Caki2 (cell line): Measurements from ENCODE around the gene TSC22D2. TPM values are rescaled to one million over a fixed set of nuclear protein-coding genes. Genes with fewer than 3 reads are reported as not detected.

ENCODE experiments used
- DNase-seq: peaks from one replicate; pipeline ENCODE4 v3.0.0-alpha.2; 2015; ENCODE audit warnings: low read depth
- in situ Hi-C: cut with HindIII; loops from 2 replicates; pipeline ENCODE4 v1.10.0; 2016; ENCODE audit warnings: low sequenced_read_pairs, low pct_unique_long_range_greater_than_20kb, mixed read lengths
- total RNA-seq: library from RNA; depleted of rRNA; stranded (reverse); fragments of >200 nt; shearing (Covaris generic); gene quantifications from 2 replicates; pipeline ENCODE4 v1.2.3, GENCODE V29; 2014; ENCODE audit warnings: low replicate concordance; rRNA removed

Gene TSC22D2
- 4.5 and 6.2 TPM in 2 replicates for total RNA-seq

DNA sequence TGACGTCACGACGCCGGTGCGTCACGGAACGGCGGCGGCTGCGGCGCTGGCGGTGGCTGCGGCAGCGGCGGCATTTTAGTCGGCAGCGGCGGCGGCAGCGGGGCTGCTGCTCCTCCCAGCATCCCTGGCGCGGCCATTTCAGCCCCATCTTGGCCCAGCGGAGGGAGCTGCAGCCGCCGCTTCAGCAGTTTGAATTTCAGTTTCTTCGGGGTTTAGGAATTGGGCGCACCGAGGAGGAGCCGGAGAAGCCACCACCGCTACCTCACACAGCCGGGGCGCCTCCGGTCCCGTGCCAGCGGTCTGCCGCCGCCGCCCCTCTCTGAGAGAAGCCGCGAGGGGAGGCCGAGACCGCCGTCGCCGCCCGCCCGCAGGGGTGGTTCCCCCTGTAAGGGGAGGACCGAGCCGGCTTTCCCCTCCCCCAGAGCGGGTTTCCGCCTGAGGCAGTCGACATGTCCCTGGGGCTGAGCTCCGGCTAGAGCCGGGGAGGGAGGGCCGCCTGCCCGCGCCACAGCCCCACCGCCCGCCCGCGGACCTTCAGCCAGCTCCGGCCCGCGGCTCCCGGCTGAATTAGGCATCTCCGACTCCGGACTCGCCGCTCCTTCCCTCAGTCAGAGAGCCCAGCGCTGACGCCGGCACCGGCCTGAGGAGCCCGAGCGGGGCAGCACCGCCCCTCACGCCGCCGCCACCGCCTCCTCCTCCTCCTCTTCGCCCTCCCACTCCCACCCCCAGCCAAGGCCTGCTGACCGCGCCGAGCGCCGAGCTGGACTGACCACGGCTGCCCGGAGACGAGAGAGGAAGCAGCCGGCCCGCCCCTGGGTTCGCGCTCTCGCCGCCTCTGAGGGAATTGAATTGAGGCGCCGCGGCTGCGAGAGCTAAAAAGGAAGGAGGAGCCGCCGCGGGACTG lies at the start of gene TSC22D2:
TSS of gene TSC22D2 (plus strand) at position 78 of the 904 bp plus-strand sequence. CDS start 1,053 bp downstream, outside the sequence.
- DNase-seq: peak; percentile 94
- in situ Hi-C loops: no loop called here

DNA sequence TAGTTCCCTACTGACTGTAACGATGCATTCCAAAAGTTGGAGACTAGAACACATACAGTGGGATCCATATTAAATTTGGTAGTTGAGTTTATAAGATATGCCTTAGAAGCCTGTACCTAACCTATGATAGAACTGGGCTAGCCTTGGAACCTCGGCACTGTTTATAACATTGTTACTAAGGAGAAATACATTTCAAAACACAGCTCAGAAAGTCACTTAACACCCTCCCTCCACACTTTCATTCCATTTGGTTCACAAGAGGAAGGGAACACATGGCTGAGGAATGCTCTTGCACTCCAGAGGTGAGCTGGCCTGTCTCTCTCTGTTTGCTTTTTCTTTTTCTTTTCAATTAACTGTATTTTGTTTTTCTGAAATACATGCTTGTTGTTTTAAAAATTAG lies 48.7 kb upstream of the TSC22D2 start:
- in situ Hi-C loops: no loop called here
- no peak for DNase-seq

DNA sequence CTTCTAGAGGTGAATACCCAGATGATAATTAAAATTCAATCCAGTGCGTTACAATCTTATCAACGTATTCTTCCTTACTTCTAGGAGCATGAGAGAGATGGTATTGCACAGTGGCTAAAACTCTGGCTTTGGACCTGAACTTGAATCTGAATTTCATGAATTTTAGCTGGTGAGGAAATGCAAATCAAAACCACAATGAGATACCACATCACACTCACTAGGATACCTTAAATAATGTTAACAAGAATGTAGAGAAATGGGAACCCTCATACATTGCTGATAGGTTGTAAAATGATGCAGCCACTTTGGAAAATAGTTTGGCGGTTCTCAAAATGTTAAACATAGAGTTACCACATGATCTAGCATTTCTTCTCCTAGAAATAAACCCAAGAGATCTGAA lies 47.1 kb upstream of the TSC22D2 start:
- in situ Hi-C loops: no loop called here
- DNase-seq: no peak

DNA sequence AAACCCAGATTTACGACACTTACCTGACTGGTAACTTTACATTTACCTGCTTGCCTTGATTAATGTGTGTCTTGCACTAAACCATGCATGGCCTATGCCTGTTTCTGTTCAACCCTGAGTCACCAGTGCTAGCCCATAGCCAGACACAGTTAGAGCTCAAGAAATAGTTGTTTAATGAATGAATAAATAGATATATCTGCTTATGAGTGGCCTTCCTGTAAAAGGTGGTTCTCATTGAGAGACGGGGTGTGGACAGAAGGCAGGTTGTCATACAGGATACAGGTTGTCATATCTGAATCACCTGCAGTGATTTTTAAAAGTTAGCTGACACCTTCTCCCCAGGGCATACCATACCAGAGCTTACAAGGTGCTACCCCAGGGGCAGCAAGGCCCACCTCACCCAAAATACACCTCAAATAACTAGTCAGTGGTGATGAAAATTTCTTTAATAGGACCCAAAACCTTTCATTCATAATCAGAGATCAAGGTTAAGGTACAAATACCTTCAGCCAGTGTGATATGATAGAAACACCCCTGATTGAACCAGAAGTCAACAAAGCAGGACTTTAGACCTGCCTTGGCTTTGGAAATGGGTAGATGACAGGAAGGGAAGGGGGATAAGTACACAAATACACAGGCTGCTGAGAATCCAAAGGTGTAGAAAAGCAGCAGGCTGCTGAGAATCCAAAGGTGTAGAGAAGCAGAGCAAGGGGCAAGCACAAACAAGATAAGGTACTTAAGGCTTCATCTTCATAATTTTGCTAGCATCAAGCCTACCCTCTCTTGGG lies 45.4 kb upstream of the TSC22D2 start:
- no peak for DNase-seq

DNA sequence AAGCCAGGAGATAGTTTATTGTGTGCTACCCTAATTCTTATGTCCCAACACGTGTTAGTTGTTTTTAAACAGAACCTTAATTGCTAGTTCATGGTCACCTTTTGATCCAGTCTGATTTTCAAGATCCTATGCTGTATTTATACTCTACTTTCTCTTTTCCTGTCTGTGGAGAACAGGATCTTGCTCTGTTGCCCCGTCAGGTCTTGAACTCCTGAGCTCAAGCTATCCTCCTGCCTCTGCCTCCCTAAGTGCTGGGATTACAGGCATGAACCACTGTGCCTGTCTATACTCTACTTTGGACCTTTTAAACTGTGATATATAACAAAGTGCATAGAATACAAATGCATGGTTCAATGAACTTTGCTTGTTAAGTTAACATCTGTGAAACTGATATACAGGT lies 44.7 kb upstream of the TSC22D2 start:
- in situ Hi-C loops: no loop called here
- DNase-seq: no peak

More for the DNA sequence above, 45.4 kb upstream of the TSC22D2 start:
- in situ Hi-C loops: no loop called here

DNA sequence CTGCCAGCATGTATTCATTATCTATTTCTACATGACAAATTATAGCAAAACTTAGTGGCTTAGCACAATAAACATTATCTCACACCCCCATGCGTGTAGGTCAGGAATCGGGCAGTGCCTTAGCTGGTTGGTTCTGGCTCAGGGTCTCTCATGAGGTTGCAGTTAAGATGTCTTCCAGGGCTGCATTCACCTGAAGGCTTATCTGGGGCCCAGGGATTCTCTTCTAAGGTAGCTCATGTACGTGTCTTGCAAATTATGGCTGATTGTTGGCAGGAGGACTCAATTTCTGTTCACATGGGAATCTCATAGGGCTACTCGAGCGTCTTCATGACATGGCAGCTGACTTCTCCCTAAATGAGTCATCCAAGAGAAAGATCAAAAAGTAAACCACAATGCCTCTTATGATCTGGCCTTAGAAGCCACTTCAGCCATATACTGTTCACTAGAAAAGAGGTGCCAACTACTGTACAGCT lies 42.9 kb upstream of the TSC22D2 start:
- in situ Hi-C loops: no loop called here
- peak; percentile 51 for DNase-seq

DNA sequence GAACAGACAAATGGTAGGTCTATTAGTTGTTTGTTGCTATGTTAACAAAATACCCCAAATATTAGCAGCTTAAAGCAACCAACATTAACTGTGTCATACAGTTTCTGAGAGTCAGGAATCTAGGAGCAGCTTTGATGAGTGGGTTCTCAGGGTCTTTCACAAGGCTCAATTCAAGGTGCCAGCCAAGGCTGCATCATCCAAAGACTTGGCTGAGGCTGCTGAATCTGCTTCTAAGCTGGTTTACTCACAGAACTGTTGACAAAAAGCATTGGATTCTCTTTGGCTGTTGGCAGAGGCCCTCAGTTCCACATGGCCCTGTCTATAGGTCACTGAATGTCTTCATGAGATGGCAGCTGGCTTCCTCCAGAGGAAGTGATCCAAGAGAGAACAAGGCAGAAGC lies 40.3 kb upstream of the TSC22D2 start:
- DNase-seq: no peak
- in situ Hi-C loops: no loop called here

DNA sequence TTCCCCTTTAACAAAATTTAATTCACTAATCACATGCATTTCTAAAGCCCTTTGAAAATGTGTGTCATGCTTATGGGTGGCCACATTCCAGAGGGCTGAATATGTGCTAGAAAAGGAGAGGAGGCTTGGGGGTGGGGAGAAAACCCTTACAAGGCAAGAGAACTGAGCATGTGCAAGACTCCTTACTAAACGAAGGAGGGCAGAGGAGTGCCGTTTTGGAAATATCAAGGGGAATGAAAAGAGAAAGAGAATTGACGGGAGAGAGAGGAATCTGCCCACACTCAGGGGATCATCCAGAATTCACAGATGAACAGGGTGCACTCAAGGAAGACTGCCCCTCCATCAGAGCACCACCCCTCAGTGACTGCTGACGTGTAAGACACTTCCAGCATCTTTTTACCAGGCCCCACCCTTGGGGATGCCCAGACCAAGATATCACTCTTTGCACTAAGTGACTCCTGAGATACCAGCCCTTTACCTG lies 37.9 kb upstream of the TSC22D2 start:
- in situ Hi-C loops: no loop called here

DNA sequence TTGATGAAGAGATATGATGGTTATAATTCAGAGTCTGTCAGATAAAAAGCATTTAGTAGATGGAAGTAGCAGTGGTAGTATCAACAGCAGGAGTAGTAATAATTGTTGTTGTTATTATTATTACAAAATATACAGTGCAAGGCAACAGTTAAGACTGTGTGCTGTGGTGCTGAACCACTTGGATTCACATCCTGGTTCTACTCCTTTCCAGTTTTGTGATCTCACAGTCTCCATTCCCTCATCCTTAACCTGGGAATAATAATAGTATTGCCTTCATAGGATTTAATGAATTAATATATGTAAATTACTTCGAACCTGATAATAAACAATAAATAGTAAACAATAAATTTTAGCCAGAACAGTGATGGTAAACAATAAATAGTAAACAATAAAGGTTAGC lies 37.1 kb upstream of the TSC22D2 start:
- in situ Hi-C loops: no loop called here
- no peak for DNase-seq

More for the DNA sequence above, 37.9 kb upstream of the TSC22D2 start:
- peak; percentile 96 for DNase-seq

DNA sequence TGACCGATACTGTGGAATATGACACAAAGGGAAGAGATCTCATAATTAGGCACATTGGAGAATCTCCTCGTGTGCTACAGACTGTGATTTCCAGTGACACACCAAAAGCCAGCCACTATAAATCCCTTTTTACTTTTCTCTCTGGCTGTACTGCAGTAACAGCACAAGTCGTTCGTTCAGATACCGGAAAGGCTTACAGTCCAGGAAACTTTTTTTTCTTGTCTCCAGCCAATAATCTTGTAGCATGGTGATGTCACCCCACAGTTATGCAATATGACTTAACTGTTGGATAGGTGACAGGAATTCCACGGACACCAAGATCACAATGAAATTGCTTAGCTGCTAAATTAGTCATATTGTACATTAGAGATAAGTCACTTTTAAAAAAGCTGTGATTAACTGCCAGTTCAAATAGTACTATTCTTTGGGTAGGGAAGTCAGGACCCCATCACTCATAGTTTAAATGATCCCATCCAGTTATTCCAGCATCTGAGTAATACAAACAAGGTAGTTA lies 36.3 kb upstream of the TSC22D2 start:
- in situ Hi-C loops: no loop called here
- DNase-seq: peak; percentile 96

DNA sequence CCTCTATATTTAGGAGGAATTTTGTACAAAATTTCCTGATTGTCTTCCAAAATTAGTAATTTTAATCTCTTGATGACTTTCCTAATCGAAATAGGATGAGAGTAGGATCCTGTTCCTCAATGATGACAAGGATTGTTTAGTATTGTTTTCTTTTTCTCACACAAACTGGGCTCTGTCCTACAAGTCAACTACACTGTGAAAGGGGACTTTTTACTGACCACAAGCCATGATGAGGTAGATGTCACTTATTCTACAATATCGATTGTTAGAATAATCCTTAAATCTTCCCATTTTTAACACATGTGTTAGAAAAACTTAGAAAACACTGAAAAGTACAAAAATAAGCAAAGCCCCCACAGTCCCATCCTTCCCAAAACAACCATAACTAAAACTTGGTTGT lies 35.8 kb upstream of the TSC22D2 start:
- in situ Hi-C loops: no loop called here

DNA sequence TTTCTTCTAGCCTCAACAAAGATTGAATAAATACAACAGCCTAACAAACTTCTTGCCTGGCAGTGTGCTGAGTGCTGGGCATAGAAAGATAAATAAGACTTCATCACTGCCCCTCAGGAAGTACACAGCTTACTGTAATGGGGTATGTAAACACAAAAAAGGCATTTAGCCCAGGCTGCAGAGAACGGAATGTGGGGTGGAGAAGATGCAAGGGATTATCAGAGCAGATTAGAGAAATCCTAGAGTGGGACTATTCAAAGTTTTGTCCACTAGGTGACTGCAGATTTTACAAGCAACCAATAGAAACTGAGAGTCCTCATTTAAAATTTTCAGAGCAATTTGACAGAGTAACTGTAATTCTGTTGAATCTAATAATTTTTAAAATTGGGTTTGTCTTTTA lies 35.4 kb upstream of the TSC22D2 start:
- DNase-seq: peak; percentile 27
- in situ Hi-C loops: no loop called here

More for the DNA sequence above, 35.8 kb upstream of the TSC22D2 start:
- DNase-seq: no peak

DNA sequence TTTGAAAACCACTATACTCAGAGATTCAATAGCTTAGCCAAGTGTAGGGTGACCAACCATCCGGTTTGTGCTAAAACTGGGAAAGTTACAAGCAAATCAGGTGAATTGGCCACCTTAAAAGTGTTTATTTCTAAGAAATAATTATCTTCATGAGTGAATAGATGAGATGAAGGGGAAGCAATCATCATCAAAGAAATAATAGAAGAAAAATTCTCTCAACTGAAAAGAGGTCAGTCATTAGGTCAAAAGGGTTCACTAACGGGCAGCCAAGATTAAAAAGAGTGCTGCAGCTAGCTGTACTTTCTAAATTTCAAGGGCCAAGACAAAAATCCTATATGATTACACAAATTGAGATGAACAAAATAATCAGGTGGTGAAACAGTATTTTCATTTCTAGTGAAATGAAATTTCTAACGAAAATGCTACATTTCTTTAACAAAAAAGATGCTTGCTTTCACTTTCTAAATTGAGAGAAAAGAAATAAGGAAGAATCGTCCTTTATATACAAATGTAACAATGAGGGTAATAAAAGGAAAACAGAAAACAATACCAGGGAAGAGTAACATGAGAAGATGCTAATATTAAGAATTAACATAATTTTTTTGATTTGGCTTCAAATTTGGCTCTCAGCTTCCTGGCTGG lies 34.7 kb upstream of the TSC22D2 start:
- in situ Hi-C loops: no loop called here
- no peak for DNase-seq

DNA sequence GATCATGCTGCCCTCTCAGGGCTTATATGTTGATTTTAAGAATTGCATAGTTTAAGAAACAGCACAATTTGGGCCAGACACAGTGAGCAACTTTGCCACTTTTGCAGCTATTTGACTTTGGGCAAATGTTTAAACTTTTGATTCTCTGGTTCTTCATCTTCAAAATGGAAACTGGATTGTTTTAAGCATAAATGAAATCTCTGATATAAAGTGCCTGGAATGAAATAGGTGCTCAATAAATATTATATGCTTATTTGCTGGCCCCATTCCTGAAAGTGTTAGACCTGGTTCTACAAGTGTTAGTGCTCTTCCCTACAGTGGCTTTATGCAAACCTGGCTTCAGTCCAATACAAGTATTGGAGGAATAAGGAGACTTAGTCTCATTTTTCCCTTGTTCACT lies 33.1 kb upstream of the TSC22D2 start:
- in situ Hi-C loops: no loop called here
- DNase-seq: no peak

DNA sequence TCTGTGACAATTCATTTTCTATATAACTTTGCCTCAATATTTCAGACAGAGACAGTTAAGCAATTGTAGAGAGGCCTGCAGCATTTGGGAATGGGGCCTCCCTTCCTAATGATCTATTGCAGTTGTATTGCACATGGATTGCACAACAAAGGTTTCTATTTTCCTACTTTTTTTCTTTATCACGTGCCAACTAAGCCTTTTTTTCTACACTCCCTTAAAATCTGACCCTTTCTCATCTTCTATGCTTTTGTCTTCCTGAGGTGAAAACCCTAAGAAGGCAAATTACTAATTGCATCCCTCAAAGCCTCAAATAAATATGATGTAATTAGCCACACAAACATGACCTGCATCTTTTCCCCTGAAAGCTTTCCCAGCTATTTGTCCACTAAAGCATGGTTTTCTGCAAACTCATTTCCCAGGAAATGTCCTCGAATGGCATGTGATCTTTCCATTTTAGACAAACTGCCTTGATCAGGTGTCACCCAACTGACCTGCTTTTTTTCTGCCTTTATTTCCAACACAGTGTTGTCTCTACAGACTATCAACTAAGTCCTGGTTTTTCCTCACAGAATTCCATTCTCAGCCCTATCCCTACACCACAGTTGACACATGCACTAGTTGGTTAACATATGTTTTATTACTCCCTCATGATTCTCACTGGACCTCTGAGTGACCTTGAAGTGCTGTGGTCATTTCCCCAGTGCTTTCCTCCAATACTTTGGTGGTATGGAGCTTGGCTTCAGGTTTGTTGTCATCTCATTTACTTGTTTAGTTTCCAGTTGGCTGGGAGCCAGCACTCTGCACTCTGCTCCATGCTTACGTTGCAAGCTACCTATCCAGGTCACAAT lies 31.9 kb upstream of the TSC22D2 start:
- no peak for DNase-seq

DNA sequence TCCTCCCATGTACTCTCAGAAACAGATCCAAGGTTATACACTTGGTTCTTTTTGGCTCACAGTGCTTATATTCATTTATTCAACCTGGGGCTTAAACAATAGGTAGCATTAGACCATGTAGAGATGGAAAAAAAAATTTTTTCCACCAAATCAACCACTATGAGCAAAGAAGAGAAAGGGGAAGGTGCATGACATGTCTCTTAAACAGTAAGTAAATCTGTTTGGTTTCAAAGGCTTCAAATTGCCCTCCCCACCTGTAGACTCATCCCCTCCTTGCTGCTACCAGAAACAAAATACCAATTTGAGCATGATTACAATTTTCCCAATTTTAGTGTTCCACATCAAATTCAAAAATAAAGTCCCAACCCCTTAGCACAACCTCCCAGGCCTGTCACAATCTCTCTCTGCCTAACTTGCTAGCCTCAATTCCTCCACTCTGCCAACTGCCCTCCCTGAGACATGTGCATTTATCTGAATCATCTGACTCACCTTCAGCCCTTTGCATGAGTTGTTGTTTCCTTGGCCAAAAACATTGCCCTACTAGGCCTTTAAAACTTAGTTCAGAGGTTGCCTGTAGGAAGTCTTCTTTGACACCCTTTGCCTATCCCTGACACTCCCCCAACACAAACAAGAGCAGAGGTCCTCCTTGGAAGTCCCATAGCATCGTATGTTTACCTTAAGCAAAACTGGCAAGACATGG lies 30.3 kb upstream of the TSC22D2 start:
- in situ Hi-C loops: no loop called here

More for the DNA sequence above, 31.9 kb upstream of the TSC22D2 start:
- in situ Hi-C loops: no loop called here

DNA sequence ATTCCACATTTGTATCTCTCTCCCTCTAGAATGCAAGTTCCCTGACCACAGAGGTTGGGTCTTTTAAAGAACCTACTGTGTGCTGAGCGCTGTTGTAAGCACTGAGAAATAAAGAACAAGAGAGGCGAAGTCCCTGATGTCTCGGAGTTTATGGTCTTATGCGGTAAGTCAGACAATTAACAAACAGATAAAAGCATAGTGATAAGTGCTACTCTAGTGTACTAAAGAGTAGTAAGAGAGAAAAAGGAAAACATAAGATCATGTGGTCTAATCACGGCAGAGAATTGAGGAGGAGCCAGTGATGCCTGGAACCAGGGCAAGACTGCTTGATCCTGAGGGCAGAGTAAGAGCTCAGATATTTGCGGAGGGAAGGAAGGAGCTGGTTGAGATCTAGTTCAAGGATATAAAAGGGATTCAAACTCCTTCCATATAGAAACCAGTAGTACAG lies 29.8 kb upstream of the TSC22D2 start:
- no peak for DNase-seq
- in situ Hi-C loops: no loop called here

More for the DNA sequence above, 30.3 kb upstream of the TSC22D2 start:
- DNase-seq: no peak
